Astrocyte (in vitro differentiated cells and primary cell): ENCODE measurements around the gene USP25.
"Not testable (repeated sequence)": the region's sequence is repeated elsewhere in the genome, so short reads cannot be mapped to it uniquely, and the experiment has no call there.

Source experiments
- EZH2 ChIP-seq: IDR thresholded peaks from 2 replicates; pipeline ENCODE4 v1.6.1; 2012; ENCODE audit warnings: mild to moderate bottlenecking, low read length, inconsistent platforms; ENCODE audit not compliant: insufficient read depth
- TF ChIP-seq, protein P1 (sequence below): IDR thresholded peaks from 2 replicates; pipeline ENCODE4 v1.5.1; 2011; ENCODE audit warnings: low read depth, mild to moderate bottlenecking, inconsistent platforms, low read length, moderate library complexity; ENCODE audit not compliant: insufficient read depth

DNA sequence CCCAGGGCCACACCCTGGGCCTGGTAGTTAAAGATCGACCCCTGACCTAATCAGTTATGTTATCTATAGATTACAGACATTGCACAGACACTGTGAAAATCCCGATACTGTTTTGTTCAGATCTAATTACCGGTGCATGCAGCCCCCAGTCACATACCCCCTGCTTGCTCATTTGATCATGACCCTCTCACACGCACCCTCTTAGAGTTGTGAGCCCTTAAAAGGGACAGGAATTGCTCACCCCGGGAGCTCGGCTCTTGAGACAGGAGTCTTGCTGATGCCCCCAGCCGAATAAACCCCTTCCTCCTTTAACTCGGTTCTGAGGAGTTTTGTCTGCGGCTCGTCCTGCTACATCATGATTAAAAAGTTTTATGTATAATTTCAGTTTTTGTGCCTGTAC, 9.0 kb downstream of the USP25 start:
- TF ChIP-seq, protein P1, sequence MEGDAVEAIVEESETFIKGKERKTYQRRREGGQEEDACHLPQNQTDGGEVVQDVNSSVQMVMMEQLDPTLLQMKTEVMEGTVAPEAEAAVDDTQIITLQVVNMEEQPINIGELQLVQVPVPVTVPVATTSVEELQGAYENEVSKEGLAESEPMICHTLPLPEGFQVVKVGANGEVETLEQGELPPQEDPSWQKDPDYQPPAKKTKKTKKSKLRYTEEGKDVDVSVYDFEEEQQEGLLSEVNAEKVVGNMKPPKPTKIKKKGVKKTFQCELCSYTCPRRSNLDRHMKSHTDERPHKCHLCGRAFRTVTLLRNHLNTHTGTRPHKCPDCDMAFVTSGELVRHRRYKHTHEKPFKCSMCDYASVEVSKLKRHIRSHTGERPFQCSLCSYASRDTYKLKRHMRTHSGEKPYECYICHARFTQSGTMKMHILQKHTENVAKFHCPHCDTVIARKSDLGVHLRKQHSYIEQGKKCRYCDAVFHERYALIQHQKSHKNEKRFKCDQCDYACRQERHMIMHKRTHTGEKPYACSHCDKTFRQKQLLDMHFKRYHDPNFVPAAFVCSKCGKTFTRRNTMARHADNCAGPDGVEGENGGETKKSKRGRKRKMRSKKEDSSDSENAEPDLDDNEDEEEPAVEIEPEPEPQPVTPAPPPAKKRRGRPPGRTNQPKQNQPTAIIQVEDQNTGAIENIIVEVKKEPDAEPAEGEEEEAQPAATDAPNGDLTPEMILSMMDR, result not testable (repeated sequence)
- TF ChIP-seq EZH2, result not testable (repeated sequence)
